Measurements from ENCODE around the gene TAX1BP3. TPM values are rescaled to one million over a fixed set of nuclear protein-coding genes. Genes with fewer than 3 reads are reported as not detected.

The TAX1BP3 gene
- total RNA-seq, 4 donors from 2014 or later: 69.8 to 141 (median 100) TPM

GRCh38 chr17:3678095-3678820 lies 9.9 kb upstream of the TAX1BP3 start:
- ATAC-seq (ENCODE audit: low FRiP score) (peak; percentile 62), DNase-seq (ENCODE audit: low spot score) (no peak)
- TF ChIP-seq, protein P1, sequence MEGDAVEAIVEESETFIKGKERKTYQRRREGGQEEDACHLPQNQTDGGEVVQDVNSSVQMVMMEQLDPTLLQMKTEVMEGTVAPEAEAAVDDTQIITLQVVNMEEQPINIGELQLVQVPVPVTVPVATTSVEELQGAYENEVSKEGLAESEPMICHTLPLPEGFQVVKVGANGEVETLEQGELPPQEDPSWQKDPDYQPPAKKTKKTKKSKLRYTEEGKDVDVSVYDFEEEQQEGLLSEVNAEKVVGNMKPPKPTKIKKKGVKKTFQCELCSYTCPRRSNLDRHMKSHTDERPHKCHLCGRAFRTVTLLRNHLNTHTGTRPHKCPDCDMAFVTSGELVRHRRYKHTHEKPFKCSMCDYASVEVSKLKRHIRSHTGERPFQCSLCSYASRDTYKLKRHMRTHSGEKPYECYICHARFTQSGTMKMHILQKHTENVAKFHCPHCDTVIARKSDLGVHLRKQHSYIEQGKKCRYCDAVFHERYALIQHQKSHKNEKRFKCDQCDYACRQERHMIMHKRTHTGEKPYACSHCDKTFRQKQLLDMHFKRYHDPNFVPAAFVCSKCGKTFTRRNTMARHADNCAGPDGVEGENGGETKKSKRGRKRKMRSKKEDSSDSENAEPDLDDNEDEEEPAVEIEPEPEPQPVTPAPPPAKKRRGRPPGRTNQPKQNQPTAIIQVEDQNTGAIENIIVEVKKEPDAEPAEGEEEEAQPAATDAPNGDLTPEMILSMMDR (IDR thresholded peaks at IDR 0.05): no peak

- ATAC-seq (ENCODE audit: low FRiP score) (no peak), DNase-seq (ENCODE audit: low spot score) (no peak)
- TF ChIP-seq, protein P1 (IDR thresholded peaks at IDR 0.05): no peak
Observed at GRCh38 chr17:3675886-3676285, 7.5 kb upstream of the TAX1BP3 start.

- no peak for DNase-seq (ENCODE audit: low spot score)
- TF ChIP-seq, protein P1 (IDR thresholded peaks at IDR 0.05): no peak
Observed at GRCh38 chr17:3672571-3672970, 4.2 kb upstream of the TAX1BP3 start.

DNA sequence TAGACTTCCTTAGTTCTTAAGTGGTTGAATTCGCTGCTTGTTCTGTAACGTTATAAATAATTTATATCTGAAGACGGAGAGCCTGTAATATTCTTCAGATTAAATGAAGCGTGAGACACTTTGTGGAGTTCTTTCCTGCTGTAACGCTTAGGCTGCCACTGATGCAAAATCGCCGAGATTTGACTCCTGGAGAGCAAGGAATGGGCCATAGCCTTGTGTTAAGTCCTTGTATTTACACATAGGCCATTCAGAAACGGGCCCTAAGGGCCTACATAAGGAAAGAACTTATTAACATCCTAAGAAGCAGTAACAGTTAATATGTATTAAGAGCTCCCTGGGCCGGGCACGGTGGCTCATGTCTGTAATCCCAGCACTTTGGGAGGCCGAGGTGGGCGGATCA lies 1.2 kb upstream of the TAX1BP3 start:
- no peak for ATAC-seq (ENCODE audit: low FRiP score)
- DNase-seq (ENCODE audit: low spot score): no peak
- TF ChIP-seq, protein P1 (IDR thresholded peaks at IDR 0.05): no peak

More at GRCh38 chr17:3672571-3672970, 4.2 kb upstream of the TAX1BP3 start:
- ATAC-seq (ENCODE audit: low FRiP score): no peak

DNA sequence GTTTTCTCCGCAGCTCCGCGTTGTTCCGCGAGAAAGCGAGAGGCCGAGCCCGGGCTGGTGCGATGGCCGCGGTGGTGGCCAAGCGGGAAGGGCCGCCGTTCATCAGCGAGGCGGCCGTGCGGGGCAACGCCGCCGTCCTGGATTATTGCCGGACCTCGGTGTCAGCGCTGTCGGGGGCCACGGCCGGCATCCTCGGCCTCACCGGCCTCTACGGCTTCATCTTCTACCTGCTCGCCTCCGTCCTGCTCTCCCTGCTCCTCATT lies 638 bp upstream of the TAX1BP3 start:
- ATAC-seq (ENCODE audit: low FRiP score): no peak
- TF ChIP-seq, protein P1 (IDR thresholded peaks at IDR 0.05): no peak
- DNase-seq (ENCODE audit: low spot score): no peak

GRCh38 chr17:3667366-3668278 lies 756 bp downstream of the TAX1BP3 start:
- DNase-seq (ENCODE audit: low spot score): peak; percentile 45
- ATAC-seq (ENCODE audit: low FRiP score): peak; percentile 89
- TF ChIP-seq, protein P1 (IDR thresholded peaks at IDR 0.05): no peak
